ENCODE data around the gene HIF3A.
"Not testable (repeated sequence)": the region's sequence is repeated elsewhere in the genome, so short reads cannot be mapped to it uniquely, and the experiment has no call there.

Gene HIF3A

GRCh38 chr19:46361915-46362314 lies 65.1 kb downstream of the HIF3A start:
- no peak for DNase-seq (ENCODE audit: low read depth)

- DNase-seq (ENCODE audit: low read depth), result no peak
Measured at GRCh38 chr19:46364359-46364758, 67.5 kb downstream of the HIF3A start.

- no peak for DNase-seq (ENCODE audit: low read depth)
Measured at GRCh38 chr19:46365561-46365960, 68.7 kb downstream of the HIF3A start.

GRCh38 chr19:46366620-46367292 lies 69.9 kb downstream of the HIF3A start:
- no peak for DNase-seq (ENCODE audit: low read depth)

GRCh38 chr19:46367426-46367825 lies 70.6 kb downstream of the HIF3A start:
- no peak for DNase-seq (ENCODE audit: low read depth)

GRCh38 chr19:46368116-46368515 lies 71.3 kb downstream of the HIF3A start:
- no peak for DNase-seq (ENCODE audit: low read depth)

GRCh38 chr19:46369817-46370216 lies 73.0 kb downstream of the HIF3A start:
- DNase-seq (ENCODE audit: low read depth), result no peak

- no peak for DNase-seq (ENCODE audit: low read depth)
Measured at GRCh38 chr19:46371371-46371901, 74.6 kb downstream of the HIF3A start.

GRCh38 chr19:46372901-46373490 lies 76.2 kb downstream of the HIF3A start:
- no peak for DNase-seq (ENCODE audit: low read depth)

GRCh38 chr19:46373491-46374359 lies 76.9 kb downstream of the HIF3A start:
- DNase-seq (ENCODE audit: low read depth), result no peak

- no peak for DNase-seq (ENCODE audit: low read depth)
Measured at GRCh38 chr19:46374536-46375475, 78.0 kb downstream of the HIF3A start.

- not testable (repeated sequence) for DNase-seq (ENCODE audit: low read depth)
Measured at GRCh38 chr19:46375476-46376067, 78.7 kb downstream of the HIF3A start.

GRCh38 chr19:46376241-46377153 lies 79.7 kb downstream of the HIF3A start:
- no peak for DNase-seq (ENCODE audit: low read depth)

GRCh38 chr19:46378268-46378667 lies 81.4 kb downstream of the HIF3A start:
- no peak for DNase-seq (ENCODE audit: low read depth)

GRCh38 chr19:46380690-46381089 lies 83.8 kb downstream of the HIF3A start:
- no peak for DNase-seq (ENCODE audit: low read depth)

GRCh38 chr19:46381346-46381745 lies 84.5 kb downstream of the HIF3A start:
- DNase-seq (ENCODE audit: low read depth), result no peak

GRCh38 chr19:46381756-46382345 lies 85.0 kb downstream of the HIF3A start:
- DNase-seq (ENCODE audit: low read depth), result no peak

- no peak for DNase-seq (ENCODE audit: low read depth)
Measured at GRCh38 chr19:46383171-46383815, 86.5 kb downstream of the HIF3A start.

GRCh38 chr19:46383846-46384245 lies 87.0 kb downstream of the HIF3A start:
- no peak for DNase-seq (ENCODE audit: low read depth)
